PC-9 (cell line): ENCODE measurements around the gene RXRG.

Experiments
- CTCF ChIP-seq: fragments of 200-600 bp; sonication (generic); conservative IDR thresholded peaks from 2 replicates; pipeline ENCODE4 v1.6.1; 2017; ENCODE audit warnings: mixed run types, antibody characterized with exemption, mild to moderate bottlenecking, moderate library complexity
- EZH2 ChIP-seq: fragments of 200-600 bp; sonication (generic); IDR thresholded peaks from 2 replicates; pipeline ENCODE4 v1.8.0; 2017; ENCODE audit warnings: antibody characterized with exemption, low read depth

- no peak for TF ChIP-seq CTCF
- TF ChIP-seq EZH2 = no peak
These were observed 10.6 kb downstream of the RXRG start for GRCh38 chr1:165434281-165434680.
